Esophagus muscularis mucosa (tissue), 4 donors: ENCODE data around the gene PLCL1. TPM values are rescaled to one million over a fixed set of nuclear protein-coding genes. Genes with fewer than 3 reads are reported as not detected.

Experiments
- DNase-seq: peaks from one replicate; pipeline ENCODE4 v3.0.0-alpha.2; 2017; ENCODE audit errors: extremely low spot score
- H3K27ac ChIP-seq, 4 donors: fragments of 200-600 bp; sonication (generic); replicated peaks in 1 of 4; 1 replicate in 3 of 4; 2 replicates in 1 of 4; pipeline ENCODE4 v1.5.1; 2016 to 2019; ENCODE audit warnings: mild to moderate bottlenecking in 1 of 4
- H3K27me3 ChIP-seq, 4 donors: fragments of 200-600 bp; sonication (generic); one replicate each; pipeline versions ENCODE4 v1.5.1 to v1.6.0; 2016 to 2019
- H3K36me3 ChIP-seq, 4 donors: fragments of 200-600 bp; sonication (generic); one replicate each; pipeline ENCODE4 v1.5.1; 2016 to 2019
- H3K4me1 ChIP-seq, 4 donors: fragments of 200-600 bp; sonication (generic); one replicate each; pipeline ENCODE4 v1.5.1; 2016 to 2019
- H3K4me3 ChIP-seq, 4 donors: fragments of 200-600 bp; sonication (generic); 1 replicate in 2 of 4; 2 replicates in 2 of 4; pipeline ENCODE4 v1.5.1; 2016 to 2019; ENCODE audit warnings: mild to moderate bottlenecking in 4 of 4, moderate library complexity in 1 of 4
- H3K9me3 ChIP-seq, 4 donors: fragments of 200-600 bp; sonication (generic); 1 replicate in 3 of 4; 2 replicates in 1 of 4; pipeline ENCODE4 v1.5.1; 2016 to 2019
- CTCF ChIP-seq, 3 experiments: fragments of 200-600 bp in 2 of 3; fragments of 450-650 bp in 1 of 3; sonication (generic) in 2 of 3; IDR thresholded peaks; one replicate each; pipeline ENCODE4 v1.5.1; 2017 to 2019; ENCODE audit warnings: antibody characterized with exemption in 3 of 3, mild to moderate bottlenecking in 2 of 3, moderate library complexity in 1 of 3
- EP300 ChIP-seq: sonication (generic); formaldehyde crosslinking; IDR thresholded peaks from one replicate; pipeline ENCODE4 v1.6.1; 2017; ENCODE audit warnings: antibody characterized with exemption
- POLR2A ChIP-seq: fragments of 450-650 bp; IDR thresholded peaks from one replicate; pipeline ENCODE4 v1.6.1; 2017; ENCODE audit warnings: antibody characterized with exemption, moderate library complexity, mild to moderate bottlenecking, low read depth
- POLR2AphosphoS5 ChIP-seq, 2 donors: sonication (generic); formaldehyde crosslinking; IDR thresholded peaks; one replicate each; pipeline ENCODE4 v1.6.1; 2017; ENCODE audit warnings: antibody characterized with exemption in 2 of 2
- WGBS: methylation state at CpG from one replicate; pipeline ENCODE4 v1.1.5; 2018; 5-methylcytosine and 5-hydroxymethylcytosine counted together
- intact Hi-C: fragments of 100-400 bp; cut with DNase I; formaldehyde crosslinking; loops from one replicate; pipeline ENCODE4 v1.15.1; 2023
- total RNA-seq, 4 donors: library from RNA; depleted of rRNA; stranded (reverse); fragments of >200 nt; gene quantifications; one replicate each; pipeline versions ENCODE4 v1.1.0 to v1.2.1, GENCODE V29; 2016

Gene PLCL1
- total RNA-seq, 4 donors from 2014 or later: 67.3 to 86.2 (median 79.2) TPM

GRCh38 chr2:197793456-197793855 is 10.9 kb upstream of the PLCL1 start:
- no peaks in the 10 kb centered on the region for H3K4me1 ChIP-seq
- DNase-seq: no peak
- no peak overlapping the region for H3K4me3 ChIP-seq
- 91% methylated on average over 1 of the region's 1 CpG for WGBS
- intact Hi-C loops: no loop called here
- H3K27ac ChIP-seq: no peak overlapping the region
- TF ChIP-seq POLR2A (no peak), POLR2AphosphoS5 (IDR thresholded peaks at IDR 0.05) (no peak), EP300 (no peak), CTCF (IDR thresholded peaks at IDR 0.05) (no peak)
- H3K27me3 ChIP-seq: peaks cover 0 to 5% (median 0%) of the 10 kb centered on the region in 4 donors
- no peaks in the 10 kb centered on the region for H3K9me3 ChIP-seq
- no peaks in the 10 kb centered on the region for H3K36me3 ChIP-seq

GRCh38 chr2:197795277-197795676 is 9.1 kb upstream of the PLCL1 start:
- Histone ChIP-seq H3K4me1 (no peaks in the 10 kb centered on the region), H3K27me3 (peaks cover 0 to 5% (median 0%) of the 10 kb centered on the region in 4 donors), H3K27ac (no peak overlapping the region), H3K9me3 (no peaks in the 10 kb centered on the region), H3K4me3 (no peak overlapping the region), H3K36me3 (no peaks in the 10 kb centered on the region)
- no peak for DNase-seq
- intact Hi-C loops: no loop called here
- TF ChIP-seq EP300 (no peak), POLR2A (no peak), CTCF (IDR thresholded peaks at IDR 0.05) (no peak), POLR2AphosphoS5 (IDR thresholded peaks at IDR 0.05) (no peak)

- WGBS: 70% methylated on average over 4 of the region's 4 CpGs
- intact Hi-C loops: no loop called here
These were observed 6.2 kb upstream of the PLCL1 start for GRCh38 chr2:197798187-197798586.

GRCh38 chr2:197799068-197799467 is 5.3 kb upstream of the PLCL1 start:
- H3K27ac ChIP-seq: no peak overlapping the region
- intact Hi-C loops: no loop called here
- no peaks in the 10 kb centered on the region for H3K36me3 ChIP-seq
- no peaks in the 10 kb centered on the region for H3K9me3 ChIP-seq
- DNase-seq: no peak
- 74% methylated on average over 3 of the region's 3 CpGs for WGBS
- TF ChIP-seq EP300 (no peak), POLR2AphosphoS5 (IDR thresholded peaks at IDR 0.05) (no peak), POLR2A (no peak), CTCF (IDR thresholded peaks at IDR 0.05) (no peak)
- H3K4me1 ChIP-seq: peaks cover 7 to 14% (median 13%) of the 10 kb centered on the region in 4 donors
- no peak overlapping the region for H3K4me3 ChIP-seq
- H3K27me3 ChIP-seq: peaks cover 0 to 5% (median 0%) of the 10 kb centered on the region in 4 donors

More at GRCh38 chr2:197798187-197798586, 6.2 kb upstream of the PLCL1 start:
- no peak overlapping the region for H3K4me3 ChIP-seq
- DNase-seq: no peak
- TF ChIP-seq CTCF (IDR thresholded peaks at IDR 0.05) (no peak), EP300 (no peak), POLR2AphosphoS5 (IDR thresholded peaks at IDR 0.05) (no peak), POLR2A (no peak)
- no peaks in the 10 kb centered on the region for H3K36me3 ChIP-seq
- H3K27ac ChIP-seq: no peak overlapping the region
- peaks cover 0 to 5% (median 4%) of the 10 kb centered on the region in 4 donors for H3K4me1 ChIP-seq
- H3K9me3 ChIP-seq: no peaks in the 10 kb centered on the region
- peaks cover 0 to 5% (median 0%) of the 10 kb centered on the region in 4 donors for H3K27me3 ChIP-seq

GRCh38 chr2:197800091-197800490 is 4.3 kb upstream of the PLCL1 start:
- 81% methylated on average over 2 of the region's 2 CpGs for WGBS
- H3K27ac ChIP-seq: no peak overlapping the region
- peaks cover 0 to 5% (median 0%) of the 10 kb centered on the region in 4 donors for H3K27me3 ChIP-seq
- TF ChIP-seq CTCF (IDR thresholded peaks at IDR 0.05) (no peak), POLR2AphosphoS5 (IDR thresholded peaks at IDR 0.05) (no peak), POLR2A (no peak), EP300 (no peak)
- no peak for DNase-seq
- no peaks in the 10 kb centered on the region for H3K36me3 ChIP-seq
- H3K4me1 ChIP-seq: peaks cover 7 to 15% (median 15%) of the 10 kb centered on the region in 4 donors
- no peak overlapping the region for H3K4me3 ChIP-seq
- no peaks in the 10 kb centered on the region for H3K9me3 ChIP-seq
- intact Hi-C loops: loop anchor here (10.0 kb wide), 2 partner anchors 155 to 185 kb away; no protein-coding TSS in a partner anchor
